Measurements from ENCODE around the gene TAX1BP1. TPM values are rescaled to one million over a fixed set of nuclear protein-coding genes. Genes with fewer than 3 reads are reported as not detected.

The TAX1BP1 gene
- total RNA-seq, 1 donor from 2014 or later, result 133 TPM

DNA sequence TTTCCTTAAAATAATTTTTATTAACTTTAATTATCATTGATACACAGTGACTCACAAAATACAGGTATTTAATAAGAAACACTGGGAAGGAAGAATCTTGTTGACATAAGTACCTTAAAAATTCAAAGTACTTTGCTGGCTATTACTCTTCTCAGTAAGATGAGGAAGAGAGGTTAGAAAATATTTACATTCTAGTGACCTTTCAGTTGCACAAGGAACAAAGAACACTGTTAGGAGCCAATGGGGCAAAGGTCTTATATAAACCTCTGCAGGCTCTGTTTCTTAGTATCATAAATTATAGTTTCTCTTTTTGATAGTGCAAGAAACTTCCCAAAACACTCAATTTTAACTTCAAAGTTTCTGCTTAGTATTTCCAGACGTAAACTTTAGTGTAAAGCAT is 4.8 kb upstream of the TAX1BP1 start:
- H3K4me1 Mint-ChIP-seq (ENCODE audit: low read depth, unreplicated experiment), result peaks cover 2% of the 10 kb centered on the region
- Histone ChIP-seq H3K27ac (ENCODE audit: low read depth, low read length) (no peak overlapping the region), H3K4me2 (ENCODE audit: low read length) (no peak overlapping the region), H4K20me1 (ENCODE audit: insufficient read depth, low read length) (no peaks in the 10 kb centered on the region), H3K9ac (ENCODE audit: low read length) (no peak overlapping the region), H3K36me3 (ENCODE audit: insufficient read depth, low read length) (no peaks in the 10 kb centered on the region), H3K4me1 (ENCODE audit: insufficient read depth, low read length) (peaks cover 8% of the 10 kb centered on the region), H3K27me3 (ENCODE audit: insufficient read depth, low read length) (no peaks in the 10 kb centered on the region), H3K9me3 (ENCODE audit: insufficient read depth, low read depth, low read length) (no peaks in the 10 kb centered on the region), H3K4me3 (ENCODE audit: insufficient read depth, low read depth, low read length) (no peak overlapping the region), H3K79me2 (ENCODE audit: insufficient read depth, low read length) (peaks cover 1% of the 10 kb centered on the region), H2AFZ (ENCODE audit: low read depth, low read length) (no peak overlapping the region)
- TF ChIP-seq EZH2 (IDR thresholded peaks at IDR 0.05; ENCODE audit: insufficient read depth, low read length), result no peak
- no peak for TF ChIP-seq CTCF (IDR thresholded peaks at IDR 0.05; ENCODE audit: insufficient read depth, low read depth, low read length)
- FAIRE-seq (no peak), DNase-seq (ENCODE audit: low read depth) (no peak)
- no peaks in the 10 kb centered on the region for H3K36me3 Mint-ChIP-seq (ENCODE audit: low read depth, unreplicated experiment)
- no peaks in the 10 kb centered on the region for H3K9me3 Mint-ChIP-seq (ENCODE audit: unreplicated experiment)
- no peaks in the 10 kb centered on the region for H3K27me3 Mint-ChIP-seq (ENCODE audit: low read depth, unreplicated experiment)
- no peak overlapping the region for H3K4me3 Mint-ChIP-seq (ENCODE audit: unreplicated experiment)
- H3K27ac Mint-ChIP-seq (ENCODE audit: unreplicated experiment), result no peak overlapping the region

- H3K9me3 Mint-ChIP-seq (ENCODE audit: unreplicated experiment), result no peaks in the 10 kb centered on the region
- peaks cover 2% of the 10 kb centered on the region for H3K4me1 Mint-ChIP-seq (ENCODE audit: low read depth, unreplicated experiment)
- no peaks in the 10 kb centered on the region for H3K27me3 Mint-ChIP-seq (ENCODE audit: low read depth, unreplicated experiment)
- FAIRE-seq (no peak), DNase-seq (ENCODE audit: low read depth) (no peak)
- Histone ChIP-seq H2AFZ (ENCODE audit: low read depth, low read length) (no peak overlapping the region), H3K4me2 (ENCODE audit: low read length) (no peak overlapping the region), H4K20me1 (ENCODE audit: insufficient read depth, low read length) (peaks cover 1% of the 10 kb centered on the region), H3K27ac (ENCODE audit: low read depth, low read length) (no peak overlapping the region), H3K27me3 (ENCODE audit: insufficient read depth, low read length) (no peaks in the 10 kb centered on the region), H3K36me3 (ENCODE audit: insufficient read depth, low read length) (no peaks in the 10 kb centered on the region), H3K4me1 (ENCODE audit: insufficient read depth, low read length) (peaks cover 8% of the 10 kb centered on the region), H3K9ac (ENCODE audit: low read length) (no peak overlapping the region), H3K9me3 (ENCODE audit: insufficient read depth, low read depth, low read length) (no peaks in the 10 kb centered on the region), H3K4me3 (ENCODE audit: insufficient read depth, low read depth, low read length) (no peak overlapping the region), H3K79me2 (ENCODE audit: insufficient read depth, low read length) (peaks cover 8% of the 10 kb centered on the region)
- no peaks in the 10 kb centered on the region for H3K36me3 Mint-ChIP-seq (ENCODE audit: low read depth, unreplicated experiment)
- H3K27ac Mint-ChIP-seq (ENCODE audit: unreplicated experiment), result no peak overlapping the region
- TF ChIP-seq EZH2 (IDR thresholded peaks at IDR 0.05; ENCODE audit: insufficient read depth, low read length) (no peak), CTCF (IDR thresholded peaks at IDR 0.05; ENCODE audit: insufficient read depth, low read depth, low read length) (no peak)
- H3K4me3 Mint-ChIP-seq (ENCODE audit: unreplicated experiment), result no peak overlapping the region
These were observed 4.1 kb upstream of the TAX1BP1 start for GRCh38 chr7:27735831-27736230.

GRCh38 chr7:27737178-27737577 is 2.8 kb upstream of the TAX1BP1 start:
- no peak overlapping the region for H3K27ac Mint-ChIP-seq (ENCODE audit: unreplicated experiment)
- Histone ChIP-seq H4K20me1 (ENCODE audit: insufficient read depth, low read length) (peaks cover 9% of the 10 kb centered on the region), H3K9me3 (ENCODE audit: insufficient read depth, low read depth, low read length) (no peaks in the 10 kb centered on the region), H2AFZ (ENCODE audit: low read depth, low read length) (no peak overlapping the region), H3K9ac (ENCODE audit: low read length) (no peak overlapping the region), H3K4me2 (ENCODE audit: low read length) (no peak overlapping the region), H3K79me2 (ENCODE audit: insufficient read depth, low read length) (peaks cover 18% of the 10 kb centered on the region), H3K4me1 (ENCODE audit: insufficient read depth, low read length) (peaks cover 12% of the 10 kb centered on the region), H3K36me3 (ENCODE audit: insufficient read depth, low read length) (no peaks in the 10 kb centered on the region), H3K27me3 (ENCODE audit: insufficient read depth, low read length) (no peaks in the 10 kb centered on the region), H3K4me3 (ENCODE audit: insufficient read depth, low read depth, low read length) (no peak overlapping the region), H3K27ac (ENCODE audit: low read depth, low read length) (no peak overlapping the region)
- peaks cover 3% of the 10 kb centered on the region for H3K36me3 Mint-ChIP-seq (ENCODE audit: low read depth, unreplicated experiment)
- no peaks in the 10 kb centered on the region for H3K27me3 Mint-ChIP-seq (ENCODE audit: low read depth, unreplicated experiment)
- no peaks in the 10 kb centered on the region for H3K9me3 Mint-ChIP-seq (ENCODE audit: unreplicated experiment)
- H3K4me1 Mint-ChIP-seq (ENCODE audit: low read depth, unreplicated experiment), result peaks cover 9% of the 10 kb centered on the region
- FAIRE-seq, result no peak
- TF ChIP-seq EZH2 (IDR thresholded peaks at IDR 0.05; ENCODE audit: insufficient read depth, low read length), result no peak
- TF ChIP-seq CTCF (IDR thresholded peaks at IDR 0.05; ENCODE audit: insufficient read depth, low read depth, low read length), result no peak
- DNase-seq (ENCODE audit: low read depth), result no peak
- no peak overlapping the region for H3K4me3 Mint-ChIP-seq (ENCODE audit: unreplicated experiment)
